Thyroid gland (tissue), 4 donors: ENCODE measurements around the gene NUDT5. TPM values are rescaled to one million over a fixed set of nuclear protein-coding genes. Genes with fewer than 3 reads are reported as not detected.
A peak's percentile ranks its signal among the peaks of the same experiment; 100 is the strongest.

Experiments
- DNase-seq, 2 donors: peaks; one replicate each; pipeline ENCODE4 v3.0.0-alpha.2; 2019
- H3K27ac ChIP-seq, 3 donors: fragments of 200-600 bp; sonication (generic); 1 replicate in 2 of 3; 2 replicates in 1 of 3; pipeline ENCODE4 v1.5.1; 2016 to 2019; ENCODE audit warnings: mild to moderate bottlenecking in 1 of 3, moderate library complexity in 1 of 3
- H3K27me3 ChIP-seq: fragments of 200-600 bp; sonication (generic); one replicate; pipeline ENCODE4 v1.5.1; 2019
- H3K36me3 ChIP-seq, 2 donors: fragments of 200-600 bp; sonication (generic); one replicate each; pipeline ENCODE4 v1.5.1; 2016 to 2019
- H3K4me1 ChIP-seq, 2 donors: fragments of 200-600 bp; sonication (generic); one replicate each; pipeline ENCODE4 v1.5.1; 2017 to 2019
- H3K4me3 ChIP-seq, 3 donors: fragments of 200-600 bp; sonication (generic); replicated peaks in 1 of 3; 1 replicate in 2 of 3; 2 replicates in 1 of 3; pipeline ENCODE4 v1.5.1; 2016; ENCODE audit warnings: mild to moderate bottlenecking in 1 of 3
- H3K9me3 ChIP-seq: fragments of 200-600 bp; sonication (generic); one replicate; pipeline ENCODE4 v1.5.1; 2017
- CTCF ChIP-seq, 6 experiments: fragments of 200-600 bp in 3 of 6; fragments of 450-650 bp in 3 of 6; sonication (generic) in 3 of 6; IDR thresholded peaks; one replicate each; pipeline ENCODE4 v1.5.1; 2016 to 2019; ENCODE audit warnings: antibody characterized with exemption in 6 of 6, mild to moderate bottlenecking in 2 of 6, inconsistent platforms in 1 of 6, moderate library complexity in 1 of 6
- POLR2A ChIP-seq, 2 donors: fragments of 450-650 bp; IDR thresholded peaks; one replicate each; pipeline ENCODE4 v1.6.1; 2017; ENCODE audit warnings: antibody characterized with exemption in 2 of 2, mild to moderate bottlenecking in 2 of 2, moderate library complexity in 1 of 2
- WGBS, 2 donors: methylation state at CpG; one replicate each; pipeline ENCODE4 v1.1.5; 2017; 5-methylcytosine and 5-hydroxymethylcytosine counted together
- intact Hi-C: fragments of 100-400 bp; cut with DNase I; formaldehyde crosslinking; loops from one replicate; pipeline ENCODE4 v1.15.1; 2023
- total RNA-seq, 4 donors: library from RNA; depleted of rRNA; stranded (reverse); fragments of >200 nt; gene quantifications; one replicate each; pipeline ENCODE4 v1.2.3, GENCODE V29; 2016

The NUDT5 gene
- total RNA-seq, 4 donors from 2014 or later: 44.9 to 57.9 (median 51.8) TPM

DNA sequence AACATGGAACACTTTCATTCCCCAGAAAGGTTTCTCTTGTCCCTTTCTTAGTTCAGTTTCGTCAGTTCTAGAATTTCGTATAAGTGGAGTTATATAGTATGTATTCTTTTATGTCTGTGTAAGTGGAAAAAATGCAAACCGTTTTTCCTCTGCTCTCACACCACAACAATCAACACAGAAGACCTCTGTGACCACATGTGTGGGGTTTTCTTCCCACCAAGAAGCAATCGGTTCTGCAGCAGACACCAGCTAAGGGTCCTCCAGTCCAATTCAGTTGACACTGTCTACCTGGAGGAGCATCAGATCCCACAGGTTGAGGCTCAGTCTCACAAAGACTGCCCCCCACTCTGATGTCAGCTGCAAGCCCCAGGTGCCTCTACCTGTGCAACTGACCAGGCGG is 6.5 kb upstream of the NUDT5 start:
- peaks cover 5 to 8% of the 10 kb centered on the region in 2 donors for H3K4me1 ChIP-seq
- WGBS, 2 donors: 90 to 91% methylated on average over 5 of the region's 5 CpGs
- intact Hi-C loops: no loop called here
- DNase-seq: no peak
- no peak overlapping the region for H3K4me3 ChIP-seq
- no peaks in the 10 kb centered on the region for H3K9me3 ChIP-seq
- H3K36me3 ChIP-seq: peaks cover 10 to 11% of the 10 kb centered on the region in 2 donors
- TF ChIP-seq CTCF (IDR thresholded peaks at IDR 0.05): no peak
- no peak for TF ChIP-seq POLR2A (IDR thresholded peaks at IDR 0.05)
- no peak overlapping the region for H3K27ac ChIP-seq
- H3K27me3 ChIP-seq: no peaks in the 10 kb centered on the region

GRCh38 chr10:12201543-12201942 is 5.9 kb upstream of the NUDT5 start:
- H3K4me3 ChIP-seq: no peak overlapping the region
- H3K9me3 ChIP-seq: no peaks in the 10 kb centered on the region
- no peak for DNase-seq
- peaks cover 10 to 11% of the 10 kb centered on the region in 2 donors for H3K36me3 ChIP-seq
- intact Hi-C loops: no loop called here
- H3K27ac ChIP-seq: no peak overlapping the region
- peaks cover 10 to 12% of the 10 kb centered on the region in 2 donors for H3K4me1 ChIP-seq
- no peaks in the 10 kb centered on the region for H3K27me3 ChIP-seq
- 92 to 94% methylated on average over 3 of the region's 3 CpGs for WGBS, 2 donors
- TF ChIP-seq CTCF (IDR thresholded peaks at IDR 0.05) (no peak), POLR2A (IDR thresholded peaks at IDR 0.05) (no peak)

DNA sequence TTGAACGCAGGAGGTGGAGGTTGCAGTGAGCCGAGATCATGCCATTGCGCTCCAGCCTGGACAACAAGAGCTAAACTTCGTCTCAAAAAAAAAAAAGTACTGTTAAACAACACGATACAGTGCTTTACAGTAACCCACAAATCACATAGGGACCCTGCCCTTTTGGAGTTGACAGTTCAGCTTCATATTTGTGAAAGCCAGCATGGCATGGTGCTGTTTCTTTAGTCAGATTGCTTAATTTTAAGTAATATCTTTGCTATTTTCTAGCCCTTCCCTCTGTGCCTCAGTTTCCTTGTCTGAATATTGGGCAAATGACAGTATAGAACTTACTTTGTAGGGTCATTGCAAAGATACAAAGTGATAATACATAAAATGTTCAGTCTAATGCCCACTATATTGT is 5.2 kb upstream of the NUDT5 start:
- Histone ChIP-seq H3K36me3 (peaks cover 10 to 11% of the 10 kb centered on the region in 2 donors), H3K9me3 (no peaks in the 10 kb centered on the region), H3K4me3 (no peak overlapping the region), H3K27me3 (no peaks in the 10 kb centered on the region), H3K27ac (no peak overlapping the region), H3K4me1 (peaks cover 11 to 12% of the 10 kb centered on the region in 2 donors)
- intact Hi-C loops: no loop called here
- no peak for DNase-seq
- WGBS, 2 donors: 98 to 99% methylated on average over 5 of the region's 5 CpGs
- no peak for TF ChIP-seq POLR2A (IDR thresholded peaks at IDR 0.05)
- TF ChIP-seq CTCF (IDR thresholded peaks at IDR 0.05): no peak

DNA sequence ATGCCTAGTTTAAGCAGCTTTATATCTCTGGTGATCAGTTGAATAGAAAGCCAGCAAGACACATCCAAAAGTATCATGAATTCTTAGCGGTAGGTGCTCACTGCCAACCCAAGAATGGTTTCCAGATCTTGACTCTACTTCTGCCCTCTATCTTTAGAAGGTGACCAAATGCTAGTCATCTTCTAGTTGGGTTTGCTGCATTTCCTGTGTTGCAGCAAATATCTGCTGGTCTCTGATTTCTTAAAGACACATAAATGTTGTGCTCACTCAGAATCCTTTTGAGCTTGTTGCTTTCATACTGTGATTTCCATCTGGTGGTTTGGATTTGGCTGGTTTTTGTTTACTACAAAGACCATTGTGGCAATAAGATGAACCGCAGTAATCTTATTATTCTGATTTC is 2.5 kb upstream of the NUDT5 start:
- DNase-seq: no peak
- no peaks in the 10 kb centered on the region for H3K9me3 ChIP-seq
- H3K27me3 ChIP-seq: no peaks in the 10 kb centered on the region
- peaks cover 10% of the 10 kb centered on the region in 2 donors for H3K36me3 ChIP-seq
- TF ChIP-seq CTCF (IDR thresholded peaks at IDR 0.05): no peak
- no peak for TF ChIP-seq POLR2A (IDR thresholded peaks at IDR 0.05)
- no peak overlapping the region for H3K4me3 ChIP-seq
- H3K4me1 ChIP-seq: peaks cover 17 to 27% of the 10 kb centered on the region in 2 donors
- H3K27ac ChIP-seq: no peak overlapping the region
- intact Hi-C loops: no loop called here
- WGBS, 2 donors: 91 to 94% methylated on average over 2 of the region's 2 CpGs

GRCh38 chr10:12196531-12197211 is 980 bp upstream of the NUDT5 start:
- TF ChIP-seq POLR2A (IDR thresholded peaks at IDR 0.05): no peak
- TF ChIP-seq CTCF (IDR thresholded peaks at IDR 0.05): no peak
- 9 to 10% methylated on average over 15 of the region's 15 CpGs for WGBS, 2 donors
- Histone ChIP-seq H3K36me3 (peaks cover 0 to 5% of the 10 kb centered on the region in 2 donors), H3K27ac (peak overlapping the region in 1 of 3 donors; percentile 95), H3K9me3 (no peaks in the 10 kb centered on the region), H3K4me1 (peaks cover 17 to 27% of the 10 kb centered on the region in 2 donors), H3K27me3 (no peaks in the 10 kb centered on the region), H3K4me3 (peak overlapping the region; percentile 60 to 93 (median 64))
- intact Hi-C loops: no loop called here
- no peak for DNase-seq
